Left lobe of liver (tissue), 2 donors: ENCODE results near the gene XBP1. TPM values are rescaled to one million over a fixed set of nuclear protein-coding genes. Genes with fewer than 3 reads are reported as not detected.
"Not testable (repeated sequence)": the region's sequence is repeated elsewhere in the genome, so short reads cannot be mapped to it uniquely, and the experiment has no call there.

Source experiments
- ATAC-seq: fragments of 200-7000 bp; cut with Tn5 transposase; one replicate; pipeline ENCODE4 v1.9.1; 2020; ENCODE audit warnings: mild to moderate bottlenecking, moderate library complexity
- DNase-seq: peaks from one replicate; pipeline ENCODE4 v3.0.0-alpha.2; 2020; ENCODE audit warnings: low spot score
- total RNA-seq: library from RNA; stranded (reverse); gene quantifications from one replicate; pipeline ENCODE4 v1.2.1, GENCODE V29; 2021
- donor health status: DM: no; HTN: no; CAD: no; lungs with moderate emphysema.
- donor health status: DM: no; HTN: yes; CAD: no.

The XBP1 gene
- total RNA-seq = 389 TPM

GRCh38 chr22:28800308-28801041, at the start of gene XBP1:
TSS of gene XBP1 (minus strand) at chr22:28800569.
- ATAC-seq = peak; percentile 85
- peak; percentile 98 for DNase-seq

DNA sequence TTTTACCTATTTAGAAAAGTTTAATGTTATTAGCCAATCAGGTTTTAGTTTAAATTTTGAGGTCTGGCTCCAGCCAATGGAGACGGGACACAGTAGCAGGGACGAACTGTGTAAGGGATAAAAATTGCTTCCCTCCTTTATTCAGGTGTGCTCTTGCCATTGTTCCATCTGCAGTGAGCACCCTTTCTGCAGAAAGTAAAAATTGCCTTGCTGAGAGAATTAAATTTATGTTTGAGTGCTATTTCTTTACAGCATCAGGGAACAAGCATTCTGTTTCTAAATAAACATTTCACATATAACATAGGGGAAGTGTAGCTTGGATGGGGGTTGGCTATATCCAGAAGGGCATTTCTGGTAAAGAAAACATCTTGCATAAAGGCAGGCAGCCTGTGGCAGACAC, 46.6 kb upstream of the XBP1 start:
- ATAC-seq = no peak
- no peak for DNase-seq

GRCh38 chr22:28844277-28844676, 43.9 kb upstream of the XBP1 start:
- not testable (repeated sequence) for DNase-seq, ATAC-seq

DNA sequence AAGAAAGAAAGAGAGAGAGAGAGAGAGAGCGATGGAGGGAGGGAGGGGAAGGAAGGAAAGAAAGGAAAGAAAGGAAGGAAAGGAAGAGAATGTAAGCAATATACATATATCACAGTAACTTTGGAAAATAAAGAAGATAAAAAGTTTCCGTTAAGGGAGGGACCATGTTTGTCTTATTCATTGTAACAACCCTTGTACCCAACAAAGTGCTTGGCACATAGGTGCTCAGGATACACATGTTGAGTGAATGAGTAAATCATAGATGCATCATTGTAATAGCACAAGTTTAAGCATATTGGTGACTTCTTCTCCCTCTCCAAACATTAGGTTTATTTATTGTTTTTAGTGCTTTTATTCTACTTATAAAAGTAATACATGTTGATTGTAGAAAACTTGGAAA, 43.3 kb upstream of the XBP1 start:
- DNase-seq = no peak
- no peak for ATAC-seq

- DNase-seq (no peak), ATAC-seq (no peak)
Measured at GRCh38 chr22:28841111-28841510, 40.7 kb upstream of the XBP1 start.

GRCh38 chr22:28838971-28839370, 38.6 kb upstream of the XBP1 start:
- DNase-seq = no peak
- no peak for ATAC-seq

DNA sequence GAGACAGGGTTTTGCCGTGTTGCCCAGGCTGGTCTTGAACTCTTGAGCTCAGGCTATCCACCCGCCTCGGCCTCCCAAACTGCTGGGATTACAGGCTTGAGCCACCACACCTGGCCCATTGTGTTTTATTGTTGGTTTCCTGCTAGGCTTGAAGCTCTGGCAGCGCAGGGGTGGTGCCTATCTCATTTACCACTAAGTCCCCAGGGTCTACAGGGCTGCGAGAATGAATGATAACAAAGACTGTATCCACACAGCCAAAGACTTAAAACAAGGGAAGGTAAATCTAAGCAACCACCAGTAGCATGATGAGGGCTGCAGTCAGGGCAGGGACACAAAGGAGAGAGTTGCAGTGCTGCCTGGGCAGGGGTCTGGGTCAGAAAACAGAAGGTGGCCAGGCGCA, 37.3 kb upstream of the XBP1 start:
- ATAC-seq (no peak), DNase-seq (no peak)

DNA sequence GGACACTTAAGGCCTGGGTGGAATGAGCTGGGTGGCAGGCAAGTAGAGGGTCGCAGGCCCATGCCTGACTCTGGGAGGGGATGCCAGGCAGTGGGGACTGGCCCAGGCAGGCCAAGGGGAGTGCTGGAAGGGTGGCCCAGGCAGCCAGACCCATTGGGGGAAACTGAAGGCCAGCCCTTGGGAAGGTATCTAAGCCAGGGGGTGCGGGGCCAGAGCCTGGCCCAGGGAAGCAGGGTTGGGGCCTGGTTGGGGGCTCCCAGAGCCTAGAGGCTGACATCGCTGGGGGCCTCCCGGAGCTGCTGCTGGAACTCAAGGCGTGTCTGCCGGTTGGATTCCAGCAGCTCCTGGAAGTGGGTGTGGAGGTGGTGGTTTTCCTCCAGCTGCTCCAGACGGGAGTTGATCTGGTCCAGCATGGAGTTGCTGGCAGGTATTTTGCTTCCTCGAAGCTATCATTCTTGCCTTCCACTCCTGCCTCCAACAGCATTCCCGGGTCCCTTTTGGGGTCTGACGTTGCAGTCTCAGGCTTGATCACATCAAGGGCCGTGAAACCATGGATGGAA, 35.3 kb upstream of the XBP1 start:
- DNase-seq (no peak), ATAC-seq (no peak)

DNA sequence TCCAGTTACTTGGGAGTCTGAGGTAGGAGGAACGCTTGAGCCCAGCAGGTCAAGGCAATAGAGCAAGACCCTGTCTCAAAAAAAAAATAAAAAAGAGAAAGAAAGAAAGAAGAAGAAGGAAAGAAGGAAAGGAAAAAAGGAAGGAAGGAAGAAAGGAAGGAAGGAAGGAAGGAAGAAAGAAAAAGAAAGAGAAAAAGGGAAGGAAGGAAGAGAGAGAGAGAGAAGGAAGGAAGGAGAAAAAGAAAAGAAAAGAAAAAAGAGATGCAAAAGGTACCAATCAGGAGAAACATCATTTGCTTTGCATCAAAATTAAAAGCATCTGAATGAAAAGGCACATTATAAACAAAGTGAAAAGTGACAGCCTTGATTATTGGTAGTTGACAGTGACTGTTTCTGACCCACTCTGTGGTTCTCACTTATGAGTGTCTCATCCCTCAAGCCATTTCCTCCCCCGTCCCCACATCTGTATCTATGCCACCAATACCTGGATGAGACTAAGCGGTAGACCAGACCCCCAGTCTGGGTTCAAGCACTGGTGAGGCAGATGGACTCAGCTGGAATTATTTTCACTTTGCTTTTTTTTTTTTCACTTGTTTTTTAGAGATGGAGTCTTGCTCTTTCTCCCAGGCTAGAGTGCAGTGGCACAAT, 33.0 kb upstream of the XBP1 start:
- ATAC-seq = no peak
- no peak for DNase-seq

GRCh38 chr22:28832731-28833130, 32.4 kb upstream of the XBP1 start:
- ATAC-seq = no peak
- no peak for DNase-seq

GRCh38 chr22:28831140-28832072, 31.0 kb upstream of the XBP1 start:
- DNase-seq (no peak), ATAC-seq (no peak)

GRCh38 chr22:28830441-28830840, 30.1 kb upstream of the XBP1 start:
- no peak for ATAC-seq
- DNase-seq = no peak

- DNase-seq (peak; percentile 86), ATAC-seq (peak; percentile 98)
Measured at GRCh38 chr22:28829358-28830181, 29.2 kb upstream of the XBP1 start.

DNA sequence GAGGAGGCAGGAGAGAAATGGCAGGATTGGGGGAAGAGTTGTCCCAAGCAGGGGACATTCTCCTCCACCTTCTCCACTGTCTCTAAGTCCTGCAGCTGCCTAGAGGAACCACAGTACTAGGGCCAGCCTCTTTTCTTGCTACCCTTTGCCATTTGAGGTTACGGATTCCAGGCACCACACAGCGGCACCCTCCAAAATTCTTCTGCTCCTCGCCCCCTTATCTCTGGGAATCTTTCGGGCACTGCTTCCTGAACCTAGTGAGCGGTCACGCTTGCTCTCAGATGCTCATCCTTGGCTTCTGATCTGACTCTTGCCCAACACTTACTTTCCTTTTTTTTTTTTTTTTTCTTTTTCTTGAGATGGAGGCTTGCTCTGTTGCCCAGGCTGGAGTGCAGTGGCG, 26.6 kb upstream of the XBP1 start:
- DNase-seq = no peak
- no peak for ATAC-seq

GRCh38 chr22:28826430-28826829, 26.1 kb upstream of the XBP1 start:
- not testable (repeated sequence) for ATAC-seq

GRCh38 chr22:28824455-28824854, 24.1 kb upstream of the XBP1 start:
- not testable (repeated sequence) for ATAC-seq, DNase-seq

More at GRCh38 chr22:28826430-28826829, 26.1 kb upstream of the XBP1 start:
- not testable (repeated sequence) for DNase-seq

GRCh38 chr22:28822930-28823551, 22.7 kb upstream of the XBP1 start:
- DNase-seq (no peak), ATAC-seq (peak; percentile 31)

- peak; percentile 84 for DNase-seq
- ATAC-seq = peak; percentile 70
Measured at GRCh38 chr22:28821452-28821851, 21.1 kb upstream of the XBP1 start.

DNA sequence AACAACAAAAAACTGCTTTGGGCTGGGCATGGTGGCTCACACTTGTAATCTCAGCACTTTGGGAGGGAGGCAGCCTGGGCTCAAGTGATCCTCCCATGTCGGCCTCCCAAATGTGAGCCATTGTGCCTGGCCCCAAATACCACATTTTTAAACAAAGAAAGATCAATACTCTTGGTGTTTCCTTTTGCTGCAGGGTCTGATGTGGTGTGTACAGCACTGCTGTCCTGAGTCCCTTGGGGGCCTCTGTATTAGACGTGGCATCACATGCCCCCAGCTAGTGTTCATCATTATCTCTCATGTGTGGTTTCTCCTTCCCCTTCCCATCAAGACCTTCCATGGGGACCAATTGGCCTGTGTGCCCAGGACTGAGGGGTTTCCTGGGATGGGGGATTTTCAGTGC, 20.5 kb upstream of the XBP1 start:
- DNase-seq = no peak
- ATAC-seq = no peak
